ENCODE data around the gene SHB.
"Not testable (repeated sequence)": the region's sequence is repeated elsewhere in the genome, so short reads cannot be mapped to it uniquely, and the experiment has no call there.

The SHB gene

GRCh38 chr9:37976714-37977477 lies 92.1 kb downstream of the SHB start:
- no peak overlapping the region for H3K4me3 Mint-ChIP-seq
- ATAC-seq = no peak
- no peaks in the 10 kb centered on the region for H3K4me1 Mint-ChIP-seq
- no peaks in the 10 kb centered on the region for H3K36me3 Mint-ChIP-seq
- H3K27me3 Mint-ChIP-seq = no peaks in the 10 kb centered on the region
- H3K9me3 Mint-ChIP-seq = no peaks in the 10 kb centered on the region
- H3K27ac Mint-ChIP-seq = no peak overlapping the region

DNA sequence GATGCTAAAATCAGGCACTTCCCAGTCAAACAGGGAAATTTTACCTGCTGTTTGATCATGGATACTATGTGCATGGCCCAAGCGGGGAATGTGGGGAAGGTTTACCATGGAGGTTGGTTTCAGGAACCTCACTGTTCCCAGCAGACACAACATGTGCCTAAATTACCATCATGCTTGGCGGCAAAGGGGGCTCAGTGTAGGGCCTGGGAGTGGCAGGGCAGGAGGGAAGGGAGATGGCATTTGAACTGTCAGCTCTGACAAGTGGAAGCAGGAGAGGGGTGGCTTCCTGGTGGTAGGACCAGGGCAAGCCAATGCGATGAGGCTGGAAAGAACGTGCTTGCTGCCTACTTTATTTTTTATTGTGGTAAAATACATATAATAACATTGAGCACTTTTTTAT lies 93.4 kb downstream of the SHB start:
- Mint-ChIP-seq H3K36me3 (no peaks in the 10 kb centered on the region), H3K27me3 (no peaks in the 10 kb centered on the region), H3K27ac (no peak overlapping the region), H3K4me1 (no peaks in the 10 kb centered on the region), H3K9me3 (no peaks in the 10 kb centered on the region), H3K4me3 (no peak overlapping the region)
- no peak for ATAC-seq

- no peak for ATAC-seq
- no peaks in the 10 kb centered on the region for H3K9me3 Mint-ChIP-seq
- H3K36me3 Mint-ChIP-seq = no peaks in the 10 kb centered on the region
- H3K4me3 Mint-ChIP-seq = no peak overlapping the region
- no peaks in the 10 kb centered on the region for H3K27me3 Mint-ChIP-seq
- H3K4me1 Mint-ChIP-seq = no peaks in the 10 kb centered on the region
- H3K27ac Mint-ChIP-seq = no peak overlapping the region
Observed at GRCh38 chr9:37974506-37975173, 94.4 kb downstream of the SHB start.

- H3K9me3 Mint-ChIP-seq = no peaks in the 10 kb centered on the region
- ATAC-seq = no peak
- H3K36me3 Mint-ChIP-seq = no peaks in the 10 kb centered on the region
- no peaks in the 10 kb centered on the region for H3K27me3 Mint-ChIP-seq
- H3K27ac Mint-ChIP-seq = no peak overlapping the region
- H3K4me1 Mint-ChIP-seq = no peaks in the 10 kb centered on the region
- no peak overlapping the region for H3K4me3 Mint-ChIP-seq
Observed at GRCh38 chr9:37972351-37972848, 96.6 kb downstream of the SHB start.

DNA sequence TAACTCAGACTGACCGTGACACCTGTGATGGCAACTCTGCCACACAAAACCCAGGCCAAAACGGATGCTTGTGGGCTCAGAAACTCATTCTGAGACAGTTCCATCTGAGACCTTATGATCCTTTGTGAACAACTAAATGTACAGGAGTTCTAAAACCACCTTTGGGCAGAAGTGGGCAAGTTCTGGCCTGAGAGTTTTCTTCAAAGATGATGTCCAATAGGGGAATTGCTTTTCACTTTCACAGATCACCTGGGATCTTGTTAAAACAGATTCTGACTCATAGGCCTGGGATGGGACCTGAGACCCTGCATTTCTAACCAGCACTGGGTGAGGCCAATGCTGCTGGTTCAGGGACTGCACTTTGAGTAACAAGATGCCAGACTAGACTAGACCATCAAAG lies 97.3 kb downstream of the SHB start:
- H3K27me3 Mint-ChIP-seq = no peaks in the 10 kb centered on the region
- no peak for ATAC-seq
- no peaks in the 10 kb centered on the region for H3K36me3 Mint-ChIP-seq
- no peaks in the 10 kb centered on the region for H3K4me1 Mint-ChIP-seq
- no peak overlapping the region for H3K4me3 Mint-ChIP-seq
- no peaks in the 10 kb centered on the region for H3K9me3 Mint-ChIP-seq
- H3K27ac Mint-ChIP-seq = no peak overlapping the region

GRCh38 chr9:37971108-37971459 lies 97.9 kb downstream of the SHB start:
- no peaks in the 10 kb centered on the region for H3K27me3 Mint-ChIP-seq
- no peaks in the 10 kb centered on the region for H3K36me3 Mint-ChIP-seq
- no peak overlapping the region for H3K27ac Mint-ChIP-seq
- H3K4me1 Mint-ChIP-seq = no peaks in the 10 kb centered on the region
- H3K4me3 Mint-ChIP-seq = no peak overlapping the region
- no peaks in the 10 kb centered on the region for H3K9me3 Mint-ChIP-seq
- no peak for ATAC-seq

GRCh38 chr9:37970301-37971107 lies 98.5 kb downstream of the SHB start:
- Mint-ChIP-seq H3K27me3 (no peaks in the 10 kb centered on the region), H3K4me1 (no peaks in the 10 kb centered on the region), H3K4me3 (no peak overlapping the region), H3K9me3 (no peaks in the 10 kb centered on the region), H3K36me3 (no peaks in the 10 kb centered on the region), H3K27ac (no peak overlapping the region)
- no peak for ATAC-seq

DNA sequence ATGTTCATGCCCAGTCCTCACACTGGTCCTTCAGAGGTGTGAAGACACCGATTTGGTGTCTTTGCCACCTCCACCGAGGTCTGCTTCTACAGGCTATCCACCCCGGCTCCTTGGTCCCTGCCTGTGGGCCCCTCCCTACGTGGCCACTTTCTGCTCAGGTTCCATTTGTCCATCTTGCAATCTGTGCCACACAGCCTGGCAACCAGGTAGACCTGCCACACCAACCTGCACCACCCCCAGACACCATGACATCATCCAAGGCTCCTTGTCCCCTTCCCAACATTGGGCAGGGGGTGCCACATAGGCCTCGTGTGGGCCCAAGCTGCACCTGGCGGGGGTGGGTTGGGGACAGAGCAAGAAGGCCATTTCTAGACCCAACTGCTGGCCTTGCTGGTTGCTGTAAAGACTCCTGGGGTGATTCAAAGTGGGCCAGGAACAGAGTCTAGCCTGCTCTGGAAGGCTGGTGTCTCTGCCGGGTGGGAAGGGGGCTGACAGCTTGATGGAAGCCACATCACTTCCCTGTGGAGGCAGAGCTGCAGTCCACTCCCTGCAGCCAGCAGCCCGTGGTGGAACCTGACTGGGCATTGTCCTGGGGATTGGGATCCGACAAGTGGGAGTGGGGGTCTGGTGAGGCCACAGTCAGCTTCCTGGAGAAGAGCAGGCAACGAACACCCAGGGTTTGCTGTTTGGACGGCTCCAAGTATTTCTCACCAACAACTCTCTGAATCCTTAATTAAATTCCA lies 99.3 kb downstream of the SHB start:
- Mint-ChIP-seq H3K27me3 (no peaks in the 10 kb centered on the region), H3K9me3 (no peaks in the 10 kb centered on the region), H3K4me1 (no peaks in the 10 kb centered on the region), H3K36me3 (no peaks in the 10 kb centered on the region), H3K4me3 (no peak overlapping the region), H3K27ac (no peak overlapping the region)
- ATAC-seq = no peak

DNA sequence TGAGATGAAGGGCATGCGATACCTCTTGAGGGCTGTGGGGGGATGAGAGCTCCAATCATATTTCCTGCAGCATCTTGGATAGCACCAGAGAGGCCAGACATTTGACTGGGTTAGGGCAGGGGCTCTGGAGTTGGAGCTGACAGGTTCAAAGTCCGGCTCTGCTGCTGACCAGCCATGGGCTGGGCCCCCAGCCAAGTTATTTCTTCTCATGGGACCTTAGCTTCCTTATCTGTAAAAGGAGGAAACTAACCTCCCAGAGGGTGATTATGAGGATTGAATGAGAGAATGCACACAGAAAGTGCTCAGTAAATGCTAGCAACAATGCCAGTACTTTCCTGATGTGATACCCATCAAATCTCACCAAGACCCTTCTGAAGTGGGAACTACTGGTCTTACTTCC lies 99.9 kb downstream of the SHB start:
- H3K27ac Mint-ChIP-seq = no peak overlapping the region
- no peaks in the 10 kb centered on the region for H3K27me3 Mint-ChIP-seq
- ATAC-seq = no peak
- H3K9me3 Mint-ChIP-seq = no peaks in the 10 kb centered on the region
- no peak overlapping the region for H3K4me3 Mint-ChIP-seq
- H3K4me1 Mint-ChIP-seq = no peaks in the 10 kb centered on the region
- H3K36me3 Mint-ChIP-seq = no peaks in the 10 kb centered on the region

DNA sequence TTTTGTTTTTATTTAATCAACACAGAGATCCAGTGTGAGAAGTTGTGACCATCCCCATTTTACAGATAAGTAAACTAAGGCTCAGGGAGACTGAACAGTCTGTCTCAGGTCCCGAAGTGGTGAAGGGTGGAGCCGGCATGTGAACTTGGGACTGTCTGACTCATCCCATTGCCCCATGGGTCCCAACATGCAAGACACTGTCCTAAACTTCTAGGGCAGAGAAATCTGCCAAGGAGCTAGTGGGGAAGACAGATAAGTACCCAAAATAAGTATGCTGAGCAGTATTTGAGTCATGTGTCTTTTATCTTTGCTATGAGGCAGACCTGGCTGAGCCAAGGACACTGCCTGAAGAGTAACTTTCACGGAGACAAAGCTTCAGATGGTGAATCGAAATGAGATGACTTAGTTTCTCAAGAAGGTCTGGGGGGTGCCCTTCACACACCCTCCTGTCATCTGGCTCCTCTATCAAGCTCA lies 100.8 kb downstream of the SHB start:
- Mint-ChIP-seq H3K36me3 (no peaks in the 10 kb centered on the region), H3K27ac (no peak overlapping the region), H3K9me3 (no peaks in the 10 kb centered on the region), H3K4me1 (no peaks in the 10 kb centered on the region), H3K27me3 (no peaks in the 10 kb centered on the region), H3K4me3 (no peak overlapping the region)
- no peak for ATAC-seq

- Mint-ChIP-seq H3K36me3 (no peaks in the 10 kb centered on the region), H3K9me3 (no peaks in the 10 kb centered on the region), H3K4me1 (no peaks in the 10 kb centered on the region), H3K27me3 (no peaks in the 10 kb centered on the region), H3K27ac (no peak overlapping the region), H3K4me3 (no peak overlapping the region)
- no peak for ATAC-seq
Observed at GRCh38 chr9:37967761-37968080, 101.3 kb downstream of the SHB start.

DNA sequence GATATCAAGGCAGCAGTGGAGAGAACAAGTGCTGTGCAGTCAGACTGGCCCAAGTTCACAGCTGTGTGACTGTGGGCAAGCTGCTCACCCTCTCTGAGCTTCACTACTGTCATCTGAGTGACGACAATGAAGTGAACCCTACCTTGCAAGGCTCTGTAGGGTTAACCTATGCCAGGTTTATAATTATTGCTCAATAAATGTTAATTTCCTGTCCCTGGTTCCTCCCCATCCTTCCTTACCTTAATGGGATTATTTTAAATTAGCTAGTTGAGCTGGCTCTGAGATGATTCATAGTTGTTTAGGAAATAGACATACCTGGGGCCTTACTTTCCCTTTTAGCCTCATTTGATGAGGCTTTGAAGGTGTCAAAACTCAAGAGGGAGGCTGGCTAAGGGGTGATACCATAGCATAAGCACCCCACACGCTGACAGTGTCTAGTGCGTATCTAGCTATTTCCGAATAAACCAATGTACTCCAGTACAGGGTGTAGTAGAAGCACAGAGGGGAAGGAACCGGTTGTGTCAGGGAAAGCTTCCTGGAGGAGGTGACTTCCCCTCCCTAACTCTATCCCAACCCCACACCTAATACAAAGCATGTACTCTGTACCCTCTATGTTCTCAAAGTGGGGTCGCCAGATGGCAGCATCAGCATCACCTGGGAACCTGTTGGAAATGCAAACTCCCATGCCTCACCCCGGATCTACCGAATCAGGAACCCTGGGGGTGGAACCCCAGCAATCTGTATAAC lies 101.8 kb downstream of the SHB start:
- H3K9me3 Mint-ChIP-seq = no peaks in the 10 kb centered on the region
- no peaks in the 10 kb centered on the region for H3K4me1 Mint-ChIP-seq
- H3K27ac Mint-ChIP-seq = no peak overlapping the region
- no peak for ATAC-seq
- no peak overlapping the region for H3K4me3 Mint-ChIP-seq
- H3K36me3 Mint-ChIP-seq = no peaks in the 10 kb centered on the region
- H3K27me3 Mint-ChIP-seq = no peaks in the 10 kb centered on the region

DNA sequence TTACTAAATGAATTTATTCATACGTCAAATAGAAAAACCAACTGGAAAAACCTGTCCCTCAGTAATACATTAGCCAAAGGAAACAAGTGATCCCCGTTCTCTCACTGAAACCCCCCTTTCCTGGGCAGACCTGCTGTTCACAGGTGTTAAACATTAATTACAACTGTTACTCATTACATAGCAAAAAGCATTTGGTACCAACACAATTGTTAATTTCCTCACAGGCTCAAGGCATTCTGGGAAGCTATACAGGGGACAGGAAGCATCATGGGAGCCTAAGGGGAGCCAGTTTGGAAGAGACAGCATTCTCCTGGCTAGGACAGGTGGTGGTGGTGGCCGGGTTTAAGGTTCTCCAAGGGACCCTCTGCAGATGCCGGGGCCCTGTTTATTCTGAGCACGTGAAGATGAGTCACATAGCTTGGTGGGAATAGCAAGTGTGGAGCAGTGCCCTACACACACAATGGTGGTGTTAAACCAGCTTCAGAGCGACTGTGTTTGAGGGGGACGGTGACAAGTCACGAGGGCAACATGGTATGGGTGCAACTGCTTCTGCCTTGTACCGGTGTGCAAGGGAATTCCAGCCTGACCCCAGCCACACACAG lies 102.5 kb downstream of the SHB start:
- Mint-ChIP-seq H3K9me3 (no peaks in the 10 kb centered on the region), H3K27ac (peak overlapping the region; percentile 41), H3K4me1 (peaks cover 4% of the 10 kb centered on the region), H3K4me3 (no peak overlapping the region), H3K27me3 (no peaks in the 10 kb centered on the region), H3K36me3 (no peaks in the 10 kb centered on the region)
- ATAC-seq = no peak

DNA sequence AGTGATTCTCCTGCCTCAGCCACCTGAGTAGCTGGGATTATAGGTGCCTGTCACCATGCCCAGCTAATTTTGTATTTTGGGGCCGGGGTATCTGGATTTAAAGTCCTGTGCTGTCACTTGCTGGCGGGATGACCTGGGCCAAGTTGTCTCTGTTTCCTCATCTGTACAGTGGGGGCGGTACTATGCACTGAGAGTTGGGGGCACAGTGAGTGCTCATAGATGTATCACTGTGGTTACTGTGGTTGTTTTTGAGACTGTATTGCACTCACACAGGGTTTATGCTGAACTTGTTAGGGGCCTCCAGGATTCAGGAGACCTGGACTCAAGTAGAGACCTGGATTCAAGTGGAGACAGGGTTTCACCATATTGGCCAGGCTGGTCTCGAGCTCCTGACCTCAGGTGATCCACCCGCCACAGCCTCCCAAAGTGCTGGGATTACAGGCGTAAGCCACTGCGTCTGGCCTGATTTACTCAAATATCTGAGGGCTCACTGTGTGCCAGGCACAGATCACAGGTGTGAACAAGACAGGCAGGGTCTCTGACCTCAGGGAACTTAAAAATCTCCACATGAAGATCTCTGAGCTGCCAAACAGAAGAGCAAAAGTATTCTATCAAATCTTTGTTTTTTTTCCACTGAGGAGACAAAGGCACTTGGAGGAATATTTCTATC lies 103.2 kb downstream of the SHB start:
- H3K9me3 Mint-ChIP-seq, ATAC-seq, H3K36me3 Mint-ChIP-seq, H3K4me3 Mint-ChIP-seq, H3K27me3 Mint-ChIP-seq: not testable (repeated sequence)
- H3K4me1 Mint-ChIP-seq = peaks cover 11% of the 10 kb centered on the region
- peak overlapping the region; percentile 41 for H3K27ac Mint-ChIP-seq

Data from stimulated activated memory B cell treated with anti-CD40 and anti-IgM and Interleukin-4, amounts not matched to agents 10 μg/mL and 1 μg/mL and 100 μg/mL, for 72 hours (primary cell).